Brain pericyte (primary cell): Measurements from ENCODE around the gene HLA-A.
"Not testable (repeated sequence)": the region's sequence is repeated elsewhere in the genome, so short reads cannot be mapped to it uniquely, and the experiment has no call there.

Experiments used
- DNase-seq: peaks from one replicate; pipeline ENCODE4 v3.0.0-alpha.2; 2012; ENCODE audit warnings: low read depth, low spot score

HLA-A gene

DNA sequence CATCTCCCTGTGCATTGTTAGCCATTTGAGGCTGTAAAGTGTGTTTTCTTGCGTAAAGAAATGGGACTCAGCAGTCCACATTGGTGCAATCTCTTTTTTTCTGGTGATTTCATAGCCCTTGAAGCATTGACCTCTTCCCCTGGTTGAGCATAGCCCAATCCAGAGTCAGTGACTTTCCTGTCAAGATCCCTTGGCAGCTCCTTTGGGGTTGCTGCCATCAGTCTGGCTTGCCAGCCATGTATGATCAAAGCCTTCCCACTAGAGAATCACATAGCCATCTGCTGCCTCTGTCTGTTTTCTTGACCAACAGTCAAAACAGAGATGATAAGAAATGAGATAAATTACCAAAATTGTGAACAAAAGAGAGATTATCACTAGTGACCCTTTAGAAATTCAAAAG lies 19.6 kb downstream of the HLA-A start:
- no peak for DNase-seq

DNA sequence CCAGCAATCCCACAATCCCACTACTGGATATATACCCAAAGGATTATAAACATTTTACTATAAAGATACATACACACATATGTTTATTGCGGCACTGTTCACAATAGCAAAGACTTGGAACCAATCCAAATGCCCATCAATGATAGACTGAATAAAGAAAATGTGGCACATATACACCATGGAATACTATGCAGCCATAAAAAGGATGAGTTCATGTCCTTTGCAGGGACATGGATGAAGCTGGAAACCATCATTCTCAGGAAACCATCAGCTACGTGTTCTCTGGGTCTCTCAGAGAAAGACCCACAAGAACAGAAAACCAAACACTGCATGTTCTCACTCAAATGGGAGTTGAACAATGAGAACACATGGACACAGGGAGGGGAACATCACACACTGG lies 21.4 kb downstream of the HLA-A start:
- not testable (repeated sequence) for DNase-seq

DNA sequence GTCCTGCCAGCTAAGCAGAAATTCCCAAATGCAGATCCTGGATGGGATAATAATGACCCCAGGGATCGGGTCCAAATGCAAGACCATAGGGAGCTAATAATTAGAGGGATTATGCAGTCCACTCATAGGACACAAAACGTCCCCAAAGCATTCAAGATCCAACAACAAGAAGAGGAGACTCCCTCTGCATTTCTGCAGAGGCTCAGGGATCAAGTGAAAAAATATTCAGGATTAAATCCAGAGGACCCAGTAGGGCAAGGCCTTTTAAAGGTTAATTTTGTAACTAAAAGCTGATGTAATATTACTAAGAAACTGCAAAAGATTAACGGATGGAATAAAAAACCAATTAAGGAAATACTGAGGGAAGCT lies 22.2 kb downstream of the HLA-A start:
- DNase-seq, result no peak

DNA sequence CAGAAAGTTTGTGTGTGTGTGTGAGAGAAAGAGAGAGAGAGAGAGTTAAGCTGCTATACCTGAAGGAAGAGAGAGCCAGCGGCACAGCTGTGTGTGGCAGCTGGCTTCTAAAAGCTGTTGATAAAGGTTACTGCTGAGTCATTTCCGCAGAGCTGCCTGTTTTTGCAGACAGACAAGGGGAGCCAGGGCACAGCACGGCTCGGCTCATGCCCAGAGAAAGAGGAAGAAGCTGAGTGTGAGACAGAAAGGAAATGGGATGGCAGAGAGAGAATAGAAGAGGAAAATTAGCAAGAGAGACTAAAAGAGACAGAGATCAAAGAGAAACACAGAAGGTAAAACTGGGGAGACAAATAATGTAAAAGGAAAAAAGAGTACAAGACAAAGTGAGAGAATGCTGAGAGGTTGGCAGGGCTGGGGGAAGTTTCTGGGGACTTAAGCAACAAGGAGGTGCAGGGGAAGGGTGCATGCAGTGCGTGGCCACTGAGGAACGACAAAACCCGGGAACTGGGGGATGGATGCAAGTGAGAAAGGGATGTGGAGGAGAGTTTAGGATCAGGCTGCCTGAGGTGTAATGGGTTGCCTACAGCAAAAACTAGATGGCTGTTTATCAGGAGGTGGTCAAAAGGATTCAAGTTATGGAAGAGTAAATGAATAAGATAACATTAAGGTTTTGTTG lies 22.7 kb downstream of the HLA-A start:
- peak; percentile 27 for DNase-seq

DNA sequence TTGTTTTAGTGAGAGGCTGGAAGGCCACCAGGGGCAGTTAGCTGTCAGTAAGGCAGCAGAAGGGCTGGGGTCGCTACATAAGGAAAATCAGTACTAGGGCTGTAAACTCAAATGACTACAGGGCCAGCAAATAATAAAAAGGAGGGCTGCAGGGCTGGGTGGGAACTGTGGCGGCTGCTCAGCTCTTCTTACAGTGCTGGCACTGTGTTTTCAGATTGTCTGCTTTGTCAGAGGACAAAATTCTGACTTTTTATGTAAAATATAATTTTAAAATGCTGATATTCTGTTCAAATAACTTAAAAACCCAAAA lies 23.2 kb downstream of the HLA-A start:
- DNase-seq, result no peak

DNA sequence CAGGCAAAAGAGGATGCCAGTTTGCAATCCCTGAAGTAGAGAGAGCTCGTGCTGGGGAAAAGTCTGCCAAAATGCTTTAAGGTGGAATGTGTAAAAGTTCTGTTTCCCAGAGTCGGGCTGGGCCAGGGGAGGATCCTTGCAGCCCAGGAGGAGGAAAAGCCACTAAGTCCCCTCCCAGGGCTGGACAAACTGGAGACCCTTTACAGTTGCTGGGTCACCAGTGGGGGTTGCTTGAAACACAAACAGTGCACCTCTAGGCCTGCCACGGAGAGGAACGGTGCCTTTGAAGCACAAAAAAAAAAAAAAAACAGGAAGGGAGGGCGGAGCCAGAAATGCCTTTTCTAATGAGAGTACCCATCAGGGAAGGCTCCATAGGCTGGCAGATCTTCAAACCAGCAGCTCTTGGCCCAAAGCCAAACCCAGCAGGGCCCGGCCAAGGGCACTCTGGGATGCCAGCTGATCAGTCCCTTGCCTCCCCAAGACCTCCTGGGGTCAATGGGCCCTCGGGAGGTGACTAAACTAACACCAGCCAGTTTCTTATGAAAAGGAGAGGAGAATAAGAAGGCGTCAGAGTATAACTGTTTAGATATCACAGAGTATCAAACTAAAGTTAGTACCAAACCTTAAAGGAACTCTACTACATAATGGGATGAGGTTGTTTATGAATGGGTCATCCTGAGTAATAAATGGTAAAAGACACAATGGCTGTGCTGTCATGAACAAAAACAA lies 23.7 kb downstream of the HLA-A start:
- DNase-seq, result no peak

DNA sequence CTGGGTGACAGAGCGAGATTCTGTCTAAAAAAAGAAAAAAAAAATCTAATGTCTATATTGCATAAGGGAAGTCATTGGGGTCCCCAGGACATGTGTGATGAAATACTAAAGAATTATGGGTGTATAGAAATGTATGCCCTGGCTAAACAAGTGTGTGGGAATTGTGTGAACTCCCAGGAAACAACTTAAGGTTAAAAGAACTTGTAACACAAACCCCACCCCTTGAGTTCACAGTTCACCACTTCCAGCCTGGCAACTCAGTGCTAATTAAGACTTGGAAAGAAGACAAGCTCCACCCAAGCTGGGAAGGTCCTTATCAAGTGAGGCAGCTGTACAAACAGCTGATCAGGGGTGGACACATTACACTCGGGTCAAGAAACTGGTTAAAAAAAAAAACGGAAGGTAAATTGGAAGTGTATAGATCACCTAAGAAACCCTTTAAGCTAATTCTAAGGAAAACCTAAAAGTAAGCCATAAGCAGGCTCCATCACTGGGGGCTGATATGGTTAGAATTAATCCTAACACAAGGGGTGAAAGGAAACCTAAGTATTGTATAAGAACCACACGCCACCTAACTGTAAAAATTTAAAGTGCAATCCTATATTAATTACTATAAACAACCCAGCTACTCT lies 25.2 kb downstream of the HLA-A start:
- DNase-seq, result no peak

DNA sequence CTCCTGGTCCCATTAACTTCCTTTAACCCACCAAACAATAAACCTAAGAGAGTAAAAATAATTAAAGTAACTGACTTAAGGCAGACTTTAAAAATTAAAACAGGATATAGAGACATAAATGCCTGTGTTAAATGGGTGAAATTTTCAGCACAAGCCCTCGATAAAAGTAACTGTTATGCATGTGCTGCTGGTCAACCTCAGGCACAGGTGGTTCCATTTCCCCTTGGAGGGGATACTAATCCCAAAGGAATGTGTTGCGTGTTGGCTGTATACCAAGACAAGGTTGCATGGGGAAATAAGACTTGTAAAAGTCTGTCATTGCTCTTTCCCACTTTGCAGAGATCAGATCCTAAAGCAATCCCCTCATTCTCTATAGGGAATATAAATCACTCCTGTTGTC lies 25.8 kb downstream of the HLA-A start:
- no peak for DNase-seq

DNA sequence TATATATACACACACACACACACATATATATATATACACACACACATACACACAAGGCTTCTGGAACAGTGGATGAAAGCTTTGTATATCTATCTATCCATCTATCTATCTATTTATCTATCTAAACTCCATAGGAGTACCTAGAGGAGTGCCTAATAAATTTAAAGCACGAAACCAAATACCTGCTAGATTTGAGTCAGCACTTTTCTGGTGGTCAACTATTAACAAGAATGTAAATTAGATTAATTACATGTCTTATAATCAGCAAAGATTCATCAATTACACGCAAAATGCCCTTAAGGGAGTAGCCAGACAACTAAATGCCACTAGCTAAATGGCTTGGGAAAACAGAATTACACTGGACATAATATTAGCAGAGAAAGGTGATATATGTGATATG lies 26.6 kb downstream of the HLA-A start:
- DNase-seq, result no peak

DNA sequence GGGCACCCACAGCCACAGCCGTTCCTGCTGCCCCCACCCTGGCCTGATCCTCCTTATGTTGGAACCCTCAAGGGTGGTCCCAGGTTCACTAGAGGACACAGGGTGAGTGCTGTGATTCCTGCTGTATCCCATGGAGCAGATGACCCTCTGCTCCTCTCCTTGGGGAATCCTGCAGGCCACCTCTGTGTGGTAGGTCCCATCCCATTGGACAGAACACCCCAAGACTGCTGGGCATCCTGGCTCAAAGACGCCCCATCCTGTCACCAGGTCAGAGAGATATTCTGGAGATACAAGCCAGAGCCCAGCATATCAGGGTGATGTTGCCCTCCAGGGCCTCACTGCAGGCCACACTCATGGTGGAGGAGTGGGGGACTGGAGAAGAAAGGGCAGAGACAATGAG lies 28.4 kb downstream of the HLA-A start:
- no peak for DNase-seq

DNA sequence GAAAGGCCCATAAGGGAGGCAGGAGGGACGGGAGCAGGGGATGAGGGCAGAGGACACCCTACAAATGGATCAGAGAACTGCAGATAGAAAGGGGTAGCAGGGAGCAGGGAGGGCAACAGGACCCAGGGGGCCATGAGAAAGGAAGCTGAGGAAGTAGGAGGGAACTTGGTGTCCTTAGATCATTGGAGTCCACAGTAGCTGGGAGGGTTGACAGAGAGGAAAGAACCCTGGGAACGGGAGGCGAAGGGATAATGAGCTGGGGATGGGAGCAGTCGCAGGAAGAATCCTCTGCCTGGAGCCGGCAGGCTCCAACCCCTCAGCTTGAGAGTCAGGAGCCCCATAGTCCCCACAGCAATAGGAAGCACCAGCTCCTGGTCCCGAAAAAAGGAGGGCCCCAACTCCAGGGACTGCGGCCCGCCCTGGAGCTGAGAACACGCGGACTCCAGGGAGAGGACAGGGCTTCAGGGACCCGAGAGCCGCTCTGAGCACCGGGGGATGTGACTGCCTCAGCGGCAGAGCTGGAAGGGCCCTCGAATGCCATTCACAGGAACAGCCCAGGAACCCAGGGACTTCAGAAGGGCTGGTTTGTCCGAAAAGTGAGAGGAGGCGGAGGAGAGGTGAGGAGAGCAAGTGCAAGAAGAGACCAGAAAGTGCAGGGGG lies 32.7 kb downstream of the HLA-A start:
- no peak for DNase-seq

DNA sequence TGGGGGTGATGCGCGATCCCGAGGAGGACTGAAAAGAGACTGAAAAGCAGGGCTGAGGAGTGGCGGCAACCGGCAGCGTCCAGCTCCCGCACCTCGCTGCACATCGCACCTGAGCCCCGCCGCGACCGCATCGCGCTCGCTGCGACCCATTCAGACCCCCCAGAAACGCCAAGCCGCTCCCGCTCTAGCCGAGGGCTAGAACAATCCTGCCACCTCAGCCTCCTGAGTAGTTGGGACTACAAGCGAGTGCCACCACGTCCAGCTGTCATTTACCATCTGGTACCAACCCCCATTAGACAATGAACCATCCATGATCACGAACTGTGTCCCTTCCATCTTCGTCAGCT lies 33.2 kb downstream of the HLA-A start:
- DNase-seq, result no peak

DNA sequence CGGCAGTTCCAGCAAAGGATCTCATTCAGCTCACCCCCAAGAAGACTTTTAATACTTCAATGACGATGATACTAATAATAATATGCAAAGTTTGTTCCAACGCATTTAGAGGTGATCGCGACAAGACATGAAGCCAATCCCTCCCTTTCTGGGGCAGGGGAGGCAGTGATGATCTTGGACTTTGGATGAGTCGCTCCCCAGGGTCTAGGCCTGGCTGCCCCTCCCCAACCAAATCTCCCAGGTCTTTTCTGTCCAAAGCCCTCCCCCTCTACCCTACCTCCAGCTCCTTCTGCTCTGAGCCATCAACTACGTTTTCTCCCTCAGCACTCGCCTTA lies 33.9 kb downstream of the HLA-A start:
- no peak for DNase-seq

DNA sequence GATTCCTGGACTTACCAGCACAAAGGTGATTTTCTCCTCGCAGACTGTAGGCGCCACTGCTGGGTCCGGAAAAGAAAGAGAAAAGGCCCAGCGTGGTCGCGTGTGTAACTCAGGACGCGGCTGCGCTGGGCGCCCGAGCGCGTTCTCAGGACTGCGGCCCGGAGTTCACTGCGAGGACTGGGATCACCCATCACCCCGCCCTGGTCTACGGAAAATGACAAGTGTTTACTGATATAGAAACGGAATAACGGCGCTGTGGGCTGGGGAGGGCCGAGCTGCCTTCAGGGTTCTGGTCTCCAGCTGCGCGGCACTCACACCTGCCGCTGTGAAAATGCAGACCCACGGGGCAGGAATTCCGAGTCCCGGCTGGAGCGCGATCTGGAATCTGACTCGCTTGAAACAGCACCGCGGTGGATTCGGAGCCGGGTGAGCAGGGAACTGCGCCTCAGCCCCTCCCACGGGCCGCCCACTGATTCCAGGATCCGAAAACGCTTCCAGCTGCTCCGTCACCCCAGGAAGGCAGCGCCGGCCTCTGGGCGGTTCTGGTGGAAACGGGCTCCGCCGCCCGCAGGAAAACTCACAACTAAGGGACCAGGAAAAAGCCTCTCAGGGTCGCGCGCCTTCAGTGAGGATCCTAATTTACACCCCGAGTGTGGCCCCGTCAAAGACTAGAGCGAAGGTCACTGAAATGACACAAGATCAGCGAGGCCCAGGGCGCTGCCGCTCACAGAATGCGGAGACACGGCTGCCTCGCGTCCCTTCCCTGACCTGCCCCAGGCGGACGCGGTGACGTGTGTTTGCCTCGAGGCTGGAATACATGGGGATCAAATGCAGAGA lies 34.5 kb downstream of the HLA-A start:
- DNase-seq, result no peak

DNA sequence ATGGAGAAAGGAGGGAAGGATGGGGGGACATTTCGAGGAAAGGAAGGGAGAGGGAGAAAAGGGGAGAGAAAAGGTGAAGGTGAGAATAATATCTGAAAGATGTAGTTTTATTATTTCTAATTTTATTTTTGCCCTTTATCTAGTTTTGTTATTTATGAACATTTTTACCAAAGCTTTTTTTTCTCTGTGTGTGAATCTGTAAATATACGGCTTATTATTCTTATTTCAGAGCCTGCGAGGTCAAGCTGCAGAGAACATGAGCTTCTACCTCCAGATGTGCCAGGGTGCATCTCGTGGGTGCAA lies 35.0 kb downstream of the HLA-A start:
- no peak for DNase-seq

DNA sequence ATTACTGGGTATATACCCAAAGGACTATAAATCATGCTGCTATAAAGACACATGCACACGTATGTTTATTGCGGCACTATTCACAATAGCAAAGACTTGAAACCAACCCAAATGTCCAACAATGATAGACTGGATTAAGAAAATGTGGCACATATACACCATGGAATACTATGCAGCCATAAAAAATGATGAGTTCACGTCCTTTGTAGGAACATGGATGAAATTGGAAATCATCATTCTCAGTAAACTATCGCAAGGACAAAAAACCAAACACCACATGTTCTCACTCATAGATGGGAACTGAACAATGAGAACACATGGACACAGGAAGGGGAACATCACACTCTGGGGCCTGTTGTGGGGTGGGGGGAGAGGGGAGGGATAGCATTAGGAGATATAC lies 37.7 kb downstream of the HLA-A start:
- not testable (repeated sequence) for DNase-seq

DNA sequence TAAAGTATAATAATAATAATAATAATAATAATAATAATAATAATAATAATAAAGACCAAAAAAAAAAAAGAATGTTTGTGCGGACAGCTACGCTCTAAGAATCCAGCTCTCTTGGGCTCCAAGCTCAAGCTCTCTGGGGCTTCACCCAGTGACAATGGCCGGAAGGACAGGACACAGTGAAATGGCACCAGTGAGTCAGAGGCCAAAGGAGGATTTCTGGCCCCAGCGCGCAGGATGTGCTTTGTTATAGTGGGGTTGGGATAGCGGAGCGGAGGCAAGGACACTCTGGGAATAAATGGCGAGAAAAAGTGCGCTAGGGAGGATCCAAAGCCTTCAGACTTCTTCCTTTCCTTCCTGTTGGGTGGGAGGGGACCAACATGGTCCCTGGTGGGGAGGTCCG lies 38.2 kb downstream of the HLA-A start:
- no peak for DNase-seq

DNA sequence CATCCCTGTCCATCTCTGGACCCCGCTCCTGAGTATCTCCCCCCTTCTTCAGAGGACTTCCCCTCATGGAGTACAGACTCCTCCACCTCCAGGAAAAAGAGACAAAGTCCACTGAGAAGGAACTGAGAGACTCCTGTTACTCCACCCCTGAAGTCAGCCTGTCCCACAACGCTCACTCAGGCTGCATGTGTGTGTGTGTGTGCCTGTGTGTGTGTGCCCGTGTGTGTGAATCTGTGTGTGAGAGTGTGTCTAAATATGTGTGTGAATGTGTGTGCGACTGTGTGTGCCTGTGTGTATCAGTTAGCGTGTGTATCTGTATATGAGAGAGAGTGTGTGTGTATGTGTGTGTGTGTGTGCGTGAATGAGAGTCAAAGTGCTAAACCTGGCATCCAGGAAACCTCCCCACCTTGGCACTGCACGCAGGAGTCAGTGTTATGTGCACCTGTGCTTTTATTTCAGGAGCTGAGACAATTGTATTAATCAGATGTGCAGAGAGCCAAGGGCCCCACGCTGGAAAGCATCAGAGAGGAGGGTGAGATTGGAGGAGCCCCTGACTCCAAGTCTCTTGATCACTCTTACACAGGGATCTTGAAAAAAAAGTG lies 39.0 kb downstream of the HLA-A start:
- no peak for DNase-seq

DNA sequence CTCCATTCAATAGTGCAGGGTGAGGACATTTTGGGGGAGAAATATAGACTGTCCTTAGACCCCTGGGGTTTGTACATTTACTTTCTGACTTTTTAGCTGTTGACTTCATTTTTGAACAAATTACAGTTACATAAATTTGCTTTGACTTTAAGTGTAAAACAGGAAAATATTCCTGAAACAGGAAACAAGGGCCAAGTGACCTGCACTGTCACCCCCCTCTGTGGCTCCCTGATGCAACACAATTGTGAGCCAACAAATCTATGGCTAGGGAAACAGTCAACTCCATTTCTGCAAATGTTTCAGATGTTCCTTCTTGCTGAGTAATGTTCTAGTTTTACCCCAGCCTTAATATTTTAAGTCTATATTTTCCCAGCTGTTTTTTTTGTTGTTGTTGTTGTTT lies 39.8 kb downstream of the HLA-A start:
- DNase-seq, result no peak

DNA sequence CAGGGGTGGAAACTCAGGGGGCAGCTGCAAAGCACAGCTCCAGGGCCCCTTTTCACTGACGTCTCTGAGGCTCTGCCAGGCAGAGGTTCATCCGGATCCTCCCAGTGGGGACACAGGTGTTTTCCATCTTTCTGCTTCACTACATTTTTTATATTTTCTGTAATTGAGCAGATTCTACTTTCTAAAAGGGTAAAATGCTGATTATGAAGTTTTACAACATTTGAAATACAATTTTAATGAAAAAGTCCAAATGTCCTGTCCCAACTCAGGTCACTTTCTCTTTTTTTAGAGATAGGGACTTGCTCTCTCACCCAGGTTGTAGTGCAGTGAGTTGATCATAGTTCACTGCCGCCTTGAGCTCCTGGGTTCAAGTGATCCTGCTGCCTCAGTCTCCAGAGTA lies 41.9 kb downstream of the HLA-A start:
- DNase-seq, result no peak

DNA sequence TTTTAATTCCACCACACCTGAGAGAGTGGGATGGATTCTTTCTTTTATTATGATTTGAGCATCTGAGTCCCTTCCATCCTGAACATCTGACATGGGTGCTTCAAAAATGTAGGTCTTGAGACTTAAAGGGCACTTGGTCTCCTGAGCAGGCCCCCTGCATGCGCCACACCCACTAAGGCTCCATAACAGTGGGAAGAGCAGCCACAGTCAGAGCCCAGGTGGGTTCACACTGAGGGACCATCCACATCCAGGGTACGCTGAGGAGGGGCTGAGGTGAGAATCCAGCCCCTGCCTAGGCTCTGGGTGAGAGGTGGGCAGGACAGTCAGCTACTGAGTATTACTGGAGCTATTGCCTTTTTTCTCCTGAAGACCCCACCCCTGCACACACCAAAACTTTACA lies 42.7 kb downstream of the HLA-A start:
- no peak for DNase-seq

DNA sequence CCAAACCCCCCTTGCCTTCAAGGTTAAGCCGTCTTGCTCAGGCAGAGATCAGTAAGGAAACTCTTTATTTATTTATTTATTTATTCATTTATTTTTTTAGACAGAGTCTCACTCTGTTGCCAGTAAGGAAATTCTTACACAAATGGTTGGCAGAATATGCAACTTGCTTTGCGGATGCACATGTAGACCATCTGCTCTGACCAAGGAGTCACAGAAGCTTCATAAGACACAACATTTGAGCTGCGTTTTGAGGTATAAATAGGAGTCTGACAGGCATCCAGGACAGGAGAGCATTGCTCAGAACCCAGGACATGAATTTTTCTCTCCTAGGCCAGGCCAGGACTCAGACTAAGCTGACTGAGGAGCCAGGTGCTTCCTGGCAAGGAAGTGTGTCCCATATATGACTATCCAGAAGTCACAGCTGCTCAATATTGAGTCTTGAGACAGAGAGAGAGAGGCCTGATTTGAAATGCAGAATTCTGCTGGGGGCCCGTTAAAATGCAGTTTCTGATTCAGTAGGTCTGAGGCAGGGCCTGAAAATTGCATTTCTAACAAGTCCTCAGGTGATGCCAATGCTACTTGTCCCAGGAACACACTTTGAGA lies 43.9 kb downstream of the HLA-A start:
- DNase-seq, result no peak
